ENCODE data around the gene OR10R2. TPM values are rescaled to one million over a fixed set of nuclear protein-coding genes. Genes with fewer than 3 reads are reported as not detected.

The OR10R2 gene
- total RNA-seq, 2 donors from 2014 or later: not detected

GRCh38 chr1:158527190-158527815 lies 55.3 kb downstream of the OR10R2 start:
- Histone ChIP-seq H3K9me3 (peaks cover 0 to 17% of the 10 kb centered on the region in 2 donors), H3K27ac (no peak overlapping the region), H3K4me3 (no peak overlapping the region), H3K4me1 (no peaks in the 10 kb centered on the region), H3K27me3 (no peaks in the 10 kb centered on the region), H3K36me3 (no peaks in the 10 kb centered on the region)
- no peak for DNase-seq (ENCODE audit: low spot score)
- TF ChIP-seq CTCF (IDR thresholded peaks at IDR 0.05): peak in 1 of 2 donors; percentile 46

Other genes starting within 250 kb of the OR10R2 start
- not detected for gene CD1A, start 217.8 kb upstream of the OR10R2 start, total RNA-seq
- under 1 TPM; 0.31 to 0.44 TPM for gene CD1C, start 182.3 kb upstream of the OR10R2 start, total RNA-seq
- gene CD1B, start 140.7 kb upstream of the OR10R2 start, total RNA-seq: not detected
- under 1 TPM in 1 of 2 donors, not detected in 1; 0.39 TPM for gene CD1E, start 118.3 kb upstream of the OR10R2 start, total RNA-seq
- not detected for gene OR10T2, start 72.8 kb upstream of the OR10R2 start, total RNA-seq
- not detected for gene OR10K2, start 46.0 kb upstream of the OR10R2 start, total RNA-seq
- not detected for gene OR10K1, start 10.4 kb upstream of the OR10R2 start, total RNA-seq
- gene OR6Y1, start 82.2 kb downstream of the OR10R2 start, total RNA-seq: not detected
- not detected for gene OR6P1, start 98.4 kb downstream of the OR10R2 start, total RNA-seq
- not detected for gene OR10X1, start 107.7 kb downstream of the OR10R2 start, total RNA-seq
- not detected for gene OR10Z1, start 133.0 kb downstream of the OR10R2 start, total RNA-seq
- under 1 TPM in 1 of 2 donors, not detected in 1; 0.16 TPM for gene SPTA1, start 214.5 kb downstream of the OR10R2 start, total RNA-seq
- not detected for gene OR6K2, start 228.4 kb downstream of the OR10R2 start, total RNA-seq
- not detected for gene OR6K3, start 248.5 kb downstream of the OR10R2 start, total RNA-seq